Right lobe of liver (tissue), 6 donors: ENCODE measurements around the gene SIRT2. TPM values are rescaled to one million over a fixed set of nuclear protein-coding genes. Genes with fewer than 3 reads are reported as not detected.
A peak's percentile ranks its signal among the peaks of the same experiment; 100 is the strongest.

Experiments used
- ATAC-seq, 4 donors: fragments of 200-7000 bp; cut with Tn5 transposase; one replicate each; pipeline ENCODE4 v1.9.1; 2020; ENCODE audit warnings: mild to moderate bottlenecking in 4 of 4, moderate library complexity in 4 of 4
- DNase-seq, 3 donors: peaks; one replicate each; pipeline ENCODE4 v3.0.0-alpha.2; 2020
- H3K27ac ChIP-seq, 3 donors: fragments of 200-600 bp; one replicate each; pipeline ENCODE4 v1.8.0; 2022
- H3K27me3 ChIP-seq, 2 donors: fragments of 200-600 bp; one replicate each; pipeline ENCODE4 v1.8.0; 2022
- H3K36me3 ChIP-seq, 4 donors: fragments of 200-600 bp; sonication (generic) in 1 of 4; one replicate each; pipeline versions ENCODE4 v1.5.1 to v1.8.0; 2017 to 2022; ENCODE audit warnings: control low read depth in 1 of 4
- H3K4me1 ChIP-seq, 4 donors: fragments of 200-600 bp; sonication (generic) in 1 of 4; one replicate each; pipeline versions ENCODE4 v1.5.1 to v1.8.0; 2017 to 2022; ENCODE audit warnings: control low read depth in 1 of 4
- H3K4me3 ChIP-seq, 3 donors: fragments of 200-600 bp; one replicate each; pipeline ENCODE4 v1.8.0; 2022
- H3K9me3 ChIP-seq, 4 donors: fragments of 200-600 bp; sonication (generic) in 1 of 4; one replicate each; pipeline versions ENCODE4 v1.5.1 to v1.8.0; 2017 to 2022; ENCODE audit warnings: control low read depth in 1 of 4
- CTCF ChIP-seq, 4 donors: fragments of 200-600 bp in 3 of 4; fragments of 450-650 bp in 1 of 4; IDR thresholded peaks; one replicate each; pipeline versions ENCODE4 v1.5.1 to v1.8.0; 2016 to 2022; ENCODE audit warnings: antibody characterized with exemption in 4 of 4, mild to moderate bottlenecking in 2 of 4
- POLR2A ChIP-seq: fragments of 450-650 bp; IDR thresholded peaks from one replicate; pipeline ENCODE4 v1.6.1; 2017; ENCODE audit warnings: antibody characterized with exemption, mild to moderate bottlenecking
- WGBS: methylation state at CpG from one replicate; pipeline ENCODE4 v1.1.6; 2018; ENCODE audit warnings: low coverage, low lambda C conversion rate; ENCODE audit not compliant: insufficient coverage; ENCODE audit errors: missing lambda C conversion rate; 5-methylcytosine and 5-hydroxymethylcytosine counted together
- intact Hi-C, 2 donors: fragments of 100-400 bp; cut with DNase I; formaldehyde crosslinking; loops; one replicate each; pipeline versions ENCODE4 v1.11.2 to v1.14.1; 2022
- total RNA-seq, 6 experiments: library from RNA; depleted of rRNA in 2 of 6; stranded (reverse); fragments of >200 nt in 2 of 6; fragmentation: NEBNext Ultra II Directional in 3 of 6; extraction: Animal tissue kit (Norgen Biotek cat#: 25700) in 3 of 6; gene quantifications; one replicate each; pipeline versions ENCODE4 v1.1.0 to v1.2.4, GENCODE V29; 2016 to 2023
- donor health status: DM: no; HTN: yes; CAD: no.
- donor health status: DM: no; HTN: no; CAD: no.
- donor health status: DM: no; HTN: no; CAD: no.
- donor health status: DM: no; HTN: yes; CAD: no.
- donor health status: DM: no; HTN: yes; CAD: no.

Gene SIRT2
- total RNA-seq, 6 experiments from 2014 or later = 28.6 to 62.0 (median 32.5) TPM

DNA sequence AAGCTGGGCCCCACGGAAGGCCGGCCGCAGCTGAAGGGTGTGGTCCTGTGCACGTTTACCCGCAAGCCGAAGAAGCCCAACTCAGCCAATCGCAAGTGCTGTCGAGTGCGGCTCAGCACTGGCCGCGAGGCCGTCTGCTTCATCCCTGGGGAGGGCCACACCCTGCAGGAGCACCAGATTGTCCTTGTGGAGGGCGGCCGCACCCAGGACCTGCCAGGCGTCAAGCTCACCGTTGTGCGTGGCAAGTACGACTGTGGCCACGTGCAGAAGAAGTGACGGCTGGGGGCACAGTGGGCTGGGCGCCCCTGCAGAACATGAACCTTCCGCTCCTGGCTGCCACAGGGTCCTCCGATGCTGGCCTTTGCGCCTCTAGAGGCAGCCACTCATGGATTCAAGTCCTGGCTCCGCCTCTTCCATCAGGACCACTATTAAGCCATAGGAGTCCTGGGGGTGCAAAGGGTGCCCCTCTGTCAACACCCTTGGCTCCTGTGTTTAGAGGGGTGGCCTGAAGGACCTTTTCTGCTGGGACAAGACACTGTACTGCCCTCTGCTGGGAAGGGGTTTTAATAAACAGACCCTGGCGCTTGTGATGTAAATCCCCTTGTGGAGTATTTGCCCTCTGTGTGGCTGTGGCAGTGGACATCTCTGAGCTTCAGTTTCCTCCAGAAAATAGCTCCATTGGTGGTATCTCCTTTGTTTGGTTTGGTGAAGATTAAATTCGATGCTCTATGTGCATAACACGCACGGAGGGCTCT, 33.2 kb upstream of the SIRT2 start:
- Histone ChIP-seq H3K36me3 (peaks cover 0 to 3% (median 0%) of the 10 kb centered on the region in 4 donors), H3K9me3 (no peaks in the 10 kb centered on the region), H3K27ac (no peak overlapping the region), H3K4me3 (no peak overlapping the region), H3K4me1 (peaks cover 0 to 37% (median 3%) of the 10 kb centered on the region in 4 donors), H3K27me3 (no peaks in the 10 kb centered on the region)
- intact Hi-C loops = no loop called here
- DNase-seq = peak in 2 of 3 donors; percentile 42 to 48
- TF ChIP-seq POLR2A = no peak
- TF ChIP-seq CTCF (IDR thresholded peaks at IDR 0.05) = peak; percentile 17 to 42 (median 36)
- WGBS = 60% methylated on average over 4 of the region's 29 CpGs
- no peak for ATAC-seq

GRCh38 chr19:38931521-38931793, 32.0 kb upstream of the SIRT2 start:
- Histone ChIP-seq H3K27ac (peak overlapping the region; percentile 49 to 81 (median 75)), H3K4me3 (peak overlapping the region; percentile 74 to 86 (median 76)), H3K9me3 (no peaks in the 10 kb centered on the region), H3K36me3 (peaks cover 0 to 3% (median 0%) of the 10 kb centered on the region in 4 donors), H3K27me3 (no peaks in the 10 kb centered on the region), H3K4me1 (peaks cover 0 to 37% (median 3%) of the 10 kb centered on the region in 4 donors)
- WGBS = 2% methylated on average over 6 of the region's 8 CpGs
- no peak for TF ChIP-seq CTCF (IDR thresholded peaks at IDR 0.05)
- no peak for TF ChIP-seq POLR2A
- intact Hi-C loops = no loop called here
- DNase-seq (peak in 1 of 3 donors; percentile 42), ATAC-seq (no peak)

DNA sequence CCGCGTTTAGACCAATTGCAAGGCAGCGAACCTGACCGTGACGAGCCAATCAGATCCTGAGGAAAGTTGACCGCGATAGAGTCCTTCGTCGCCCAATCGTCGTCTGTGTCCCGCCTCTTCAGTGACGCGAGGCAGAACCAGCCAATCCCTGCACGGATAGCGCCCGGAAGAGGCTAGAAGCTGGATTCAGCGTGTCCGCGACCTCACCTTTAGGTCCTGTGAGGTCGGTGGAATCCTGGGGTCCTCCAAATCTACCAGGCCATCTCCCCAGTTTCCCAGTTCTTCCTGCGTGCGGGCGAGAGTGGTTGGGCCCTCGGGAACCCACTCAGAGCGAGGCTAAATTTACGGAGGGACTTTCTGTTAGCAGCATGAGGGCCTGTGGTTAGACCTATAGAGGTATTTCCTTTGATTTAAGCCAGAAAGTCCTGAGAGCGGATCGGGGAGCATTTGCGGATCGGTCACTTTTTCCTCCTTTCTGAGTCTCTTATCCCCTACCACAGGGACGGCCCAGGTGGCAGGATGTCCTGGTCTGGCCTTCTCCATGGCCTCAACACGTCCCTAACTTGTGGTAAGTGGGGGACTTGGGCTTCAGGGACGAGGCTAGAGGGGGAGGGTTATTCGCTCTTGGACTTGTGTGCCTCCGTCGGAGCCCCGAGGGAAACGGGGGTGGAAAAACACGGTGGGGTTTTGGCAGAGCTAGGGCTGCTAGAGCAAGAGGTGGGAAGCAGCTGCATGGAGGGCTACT, 31.5 kb upstream of the SIRT2 start, which contains the start of gene MRPS12:
TSS of gene MRPS12 (plus strand) at position 169 of the 745 bp plus-strand sequence. CDS start at position 520, 351 bp downstream.
- Histone ChIP-seq H3K36me3 (peaks cover 0 to 3% (median 0%) of the 10 kb centered on the region in 4 donors), H3K4me3 (peak within 1 kb of the TSS; percentile 74 to 86 (median 76)), H3K27ac (peak within 1 kb of the TSS; percentile 75 to 81 (median 75)), H3K4me1 (peaks cover 0 to 36% (median 3%) of the 10 kb centered on the region in 4 donors), H3K9me3 (no peaks in the 10 kb centered on the region), H3K27me3 (no peaks in the 10 kb centered on the region)
- intact Hi-C loops = no loop called here
- 2% methylated on average over 18 of the region's 40 CpGs for WGBS
- DNase-seq = peak; percentile 98 to 99 (median 98)
- peak; percentile 64 for TF ChIP-seq POLR2A
- no peak for TF ChIP-seq CTCF (IDR thresholded peaks at IDR 0.05)
- peak; percentile 88 to 97 (median 95) for ATAC-seq

DNA sequence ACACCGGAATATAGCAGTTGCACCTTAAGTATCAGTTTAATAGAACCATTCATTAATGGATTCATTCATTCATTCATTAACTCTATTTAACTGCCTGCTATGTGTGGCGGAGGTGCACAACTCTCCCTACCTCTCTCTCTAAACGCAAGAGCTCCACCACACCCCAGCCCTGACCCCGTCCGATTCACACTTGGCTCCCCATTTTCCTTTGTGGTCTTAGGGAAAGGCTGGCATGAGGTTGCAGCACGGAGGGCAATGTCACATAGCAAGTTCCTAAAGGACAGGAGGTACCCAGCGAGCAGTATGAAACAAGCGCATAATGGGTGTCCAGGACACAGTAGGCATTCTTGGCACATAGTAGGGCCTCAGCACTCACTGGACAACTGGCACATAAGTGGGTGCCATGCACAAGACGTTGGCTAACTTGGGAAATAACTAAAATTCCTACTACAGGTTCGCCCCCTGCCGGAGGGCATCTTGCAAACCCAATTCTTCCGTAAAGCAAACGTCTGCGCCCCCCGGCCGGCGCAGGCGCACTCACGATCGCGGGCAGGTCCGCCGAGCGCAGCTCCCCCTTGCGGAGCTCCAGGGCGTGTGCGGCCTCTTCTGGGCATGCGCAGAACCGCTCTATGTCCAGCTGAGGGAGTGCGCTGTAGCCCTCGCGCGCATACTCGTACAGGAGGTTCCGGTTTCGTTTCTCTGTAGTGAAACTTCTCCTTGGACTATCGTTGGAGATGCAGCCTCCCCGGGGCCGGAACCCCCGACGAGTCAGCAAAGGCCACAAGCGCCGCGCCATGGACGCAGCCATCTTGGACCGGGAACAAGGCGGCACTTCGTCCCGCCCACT, 30.7 kb upstream of the SIRT2 start, which contains the start of gene SARS2:
TSS of gene SARS2 (minus strand) at position 835 of the 847 bp plus-strand sequence. CDS start at position 808, 27 bp downstream.
- peaks cover 0 to 5% (median 2%) of the 10 kb centered on the region in 4 donors for H3K36me3 ChIP-seq
- 4% methylated on average over 26 of the region's 49 CpGs for WGBS
- no peaks in the 10 kb centered on the region for H3K27me3 ChIP-seq
- peak within 1 kb of the TSS; percentile 75 to 81 (median 75) for H3K27ac ChIP-seq
- peak; percentile 92 to 94 (median 93) for DNase-seq
- intact Hi-C loops = no loop called here
- no peaks in the 10 kb centered on the region for H3K9me3 ChIP-seq
- peak; percentile 99 to 100 (median 100) for TF ChIP-seq CTCF (IDR thresholded peaks at IDR 0.05)
- TF ChIP-seq POLR2A = peak; percentile 57
- ATAC-seq = peak; percentile 81 to 91 (median 84)
- peak within 1 kb of the TSS; percentile 74 to 86 (median 76) for H3K4me3 ChIP-seq
- peaks cover 0 to 28% (median 3%) of the 10 kb centered on the region in 4 donors for H3K4me1 ChIP-seq
